NCI-H345 treated with DMSO at 0.1 percent for 48 hours (cell line): ENCODE data around the gene RASL10A.
"Not testable (repeated sequence)": the region's sequence is repeated elsewhere in the genome, so short reads cannot be mapped to it uniquely, and the experiment has no call there.

ENCODE experiments used
- DNase-seq: peaks from one replicate; lab custom pipeline; 2025; ENCODE audit not compliant: unreplicated experiment; lab: John Stamatoyannopoulos, UW

Gene RASL10A

GRCh38 chr22:29315286-29316140 is at the start of gene RASL10A:
TSS of gene RASL10A (minus strand) at chr22:29315697. CDS start at chr22:29315246, 451 bp downstream.
- no peak for DNase-seq

- no peak for DNase-seq
These were observed 44.0 kb upstream of the RASL10A start for GRCh38 chr22:29359469-29359868.

- not testable (repeated sequence) for DNase-seq
These were observed 41.8 kb upstream of the RASL10A start for GRCh38 chr22:29357193-29357890.

- DNase-seq = no peak
These were observed 38.4 kb upstream of the RASL10A start for GRCh38 chr22:29353860-29354259.

- no peak for DNase-seq
These were observed 37.8 kb upstream of the RASL10A start for GRCh38 chr22:29353286-29353685.

- DNase-seq = no peak
These were observed 37.3 kb upstream of the RASL10A start for GRCh38 chr22:29352778-29353177.

GRCh38 chr22:29351891-29352290 is 36.4 kb upstream of the RASL10A start:
- no peak for DNase-seq

GRCh38 chr22:29351042-29351441 is 35.5 kb upstream of the RASL10A start:
- DNase-seq = no peak

- no peak for DNase-seq
These were observed 33.5 kb upstream of the RASL10A start for GRCh38 chr22:29348956-29349355.

- no peak for DNase-seq
These were observed 32.5 kb upstream of the RASL10A start for GRCh38 chr22:29348041-29348440.

GRCh38 chr22:29346659-29347058 is 31.2 kb upstream of the RASL10A start:
- no peak for DNase-seq

GRCh38 chr22:29345932-29346331 is 30.4 kb upstream of the RASL10A start:
- DNase-seq = no peak

- not testable (repeated sequence) for DNase-seq
These were observed 29.4 kb upstream of the RASL10A start for GRCh38 chr22:29344889-29345288.

GRCh38 chr22:29344137-29344536 is 28.6 kb upstream of the RASL10A start:
- DNase-seq = peak; percentile 83

GRCh38 chr22:29343313-29343805 is 27.9 kb upstream of the RASL10A start:
- DNase-seq = peak; percentile 27

GRCh38 chr22:29342577-29343312 is 27.2 kb upstream of the RASL10A start:
- DNase-seq = no peak

GRCh38 chr22:29342177-29342576 is 26.7 kb upstream of the RASL10A start:
- no peak for DNase-seq

GRCh38 chr22:29341849-29342127 is 26.3 kb upstream of the RASL10A start:
- DNase-seq = no peak

GRCh38 chr22:29341056-29341848 is 25.8 kb upstream of the RASL10A start:
- DNase-seq = no peak

- no peak for DNase-seq
These were observed 25.1 kb upstream of the RASL10A start for GRCh38 chr22:29340566-29340965.
